Testis (tissue), 3 donors: Measurements from ENCODE around the gene ANKRD33B. TPM values are rescaled to one million over a fixed set of nuclear protein-coding genes. Genes with fewer than 3 reads are reported as not detected.

ENCODE experiments used
- DNase-seq: peaks from one replicate; pipeline ENCODE4 v3.0.0-alpha.2; 2019
- H3K27ac ChIP-seq, 2 donors: fragments of 200-600 bp; sonication (generic); one replicate each; pipeline ENCODE4 v1.5.1; 2019
- H3K27me3 ChIP-seq: fragments of 200-600 bp; sonication (generic); one replicate; pipeline ENCODE4 v1.5.1; 2019
- H3K36me3 ChIP-seq: fragments of 200-600 bp; sonication (generic); one replicate; pipeline ENCODE4 v1.5.1; 2017; ENCODE audit warnings: low read depth; ENCODE audit errors: missing control alignments
- H3K4me1 ChIP-seq: fragments of 200-600 bp; sonication (generic); one replicate; pipeline ENCODE4 v1.5.1; 2019
- H3K4me3 ChIP-seq, 2 donors: fragments of 200-600 bp; sonication (generic); one replicate each; pipeline ENCODE4 v1.5.1; 2017 to 2019
- H3K9me3 ChIP-seq: fragments of 200-600 bp; sonication (generic); one replicate; pipeline ENCODE4 v1.5.1; 2017
- POLR2A ChIP-seq: fragments of 450-650 bp; IDR thresholded peaks from one replicate; pipeline ENCODE4 v1.6.1; 2017; ENCODE audit warnings: antibody characterized with exemption, mild to moderate bottlenecking, moderate library complexity
- WGBS, 2 donors: methylation state at CpG; one replicate each; pipeline ENCODE4 v1.1.5; 2018; 5-methylcytosine and 5-hydroxymethylcytosine counted together
- intact Hi-C: fragments of 100-400 bp; cut with DNase I; formaldehyde crosslinking; loops from one replicate; pipeline ENCODE4 v1.15.1; 2023; ENCODE audit warnings: low total_unique reads
- polyA plus RNA-seq: library from polyadenylated mRNA; stranded (reverse); fragments of 350-450 nt; fragmentation: Illumina TruSeq; extraction: RNeasy Lipid Tissue Mini Kit (QIAGEN cat#74804); gene quantifications from one replicate; pipeline ENCODE4 v1.2.3, GENCODE V29; 2014; ENCODE audit warnings: low read depth, low replicate concordance; ENCODE audit not compliant: insufficient read depth
- total RNA-seq, 2 donors: library from RNA; depleted of rRNA; stranded (reverse); fragments of >200 nt; gene quantifications; one replicate each; pipeline ENCODE4 v1.2.3, GENCODE V29; 2016
- TF ChIP-seq, protein P1 (sequence below), 3 experiments: fragments of 450-650 bp in 2 of 3; fragments of 200-600 bp in 1 of 3; sonication (generic) in 1 of 3; IDR thresholded peaks; one replicate each; pipeline ENCODE4 v1.5.1; 2016 to 2019; ENCODE audit warnings: antibody characterized with exemption in 3 of 3, mild to moderate bottlenecking in 2 of 3, moderate library complexity in 1 of 3

Gene ANKRD33B
- total and polyA plus RNA-seq, 3 donors from 2014 or later, result 3.7 to 5.8 (median 5.6) TPM

- Histone ChIP-seq H3K9me3 (no peaks in the 10 kb centered on the region), H3K4me1 (no peaks in the 10 kb centered on the region), H3K36me3 (no peaks in the 10 kb centered on the region), H3K4me3 (no peak overlapping the region), H3K27ac (no peak overlapping the region), H3K27me3 (no peaks in the 10 kb centered on the region)
- no peak for DNase-seq
- TF ChIP-seq, protein P1, sequence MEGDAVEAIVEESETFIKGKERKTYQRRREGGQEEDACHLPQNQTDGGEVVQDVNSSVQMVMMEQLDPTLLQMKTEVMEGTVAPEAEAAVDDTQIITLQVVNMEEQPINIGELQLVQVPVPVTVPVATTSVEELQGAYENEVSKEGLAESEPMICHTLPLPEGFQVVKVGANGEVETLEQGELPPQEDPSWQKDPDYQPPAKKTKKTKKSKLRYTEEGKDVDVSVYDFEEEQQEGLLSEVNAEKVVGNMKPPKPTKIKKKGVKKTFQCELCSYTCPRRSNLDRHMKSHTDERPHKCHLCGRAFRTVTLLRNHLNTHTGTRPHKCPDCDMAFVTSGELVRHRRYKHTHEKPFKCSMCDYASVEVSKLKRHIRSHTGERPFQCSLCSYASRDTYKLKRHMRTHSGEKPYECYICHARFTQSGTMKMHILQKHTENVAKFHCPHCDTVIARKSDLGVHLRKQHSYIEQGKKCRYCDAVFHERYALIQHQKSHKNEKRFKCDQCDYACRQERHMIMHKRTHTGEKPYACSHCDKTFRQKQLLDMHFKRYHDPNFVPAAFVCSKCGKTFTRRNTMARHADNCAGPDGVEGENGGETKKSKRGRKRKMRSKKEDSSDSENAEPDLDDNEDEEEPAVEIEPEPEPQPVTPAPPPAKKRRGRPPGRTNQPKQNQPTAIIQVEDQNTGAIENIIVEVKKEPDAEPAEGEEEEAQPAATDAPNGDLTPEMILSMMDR (IDR thresholded peaks at IDR 0.05), result no peak
- no peak for TF ChIP-seq POLR2A
- WGBS, 2 donors, result 90 to 92% methylated on average over 16 of the region's 16 CpGs
- intact Hi-C loops, result no loop called here
Observed at GRCh38 chr5:10691826-10692785, 128.2 kb downstream of the ANKRD33B start.

GRCh38 chr5:10695055-10695649 lies 131.3 kb downstream of the ANKRD33B start:
- H3K27me3 ChIP-seq, result no peaks in the 10 kb centered on the region
- intact Hi-C loops, result no loop called here
- no peaks in the 10 kb centered on the region for H3K4me1 ChIP-seq
- no peak overlapping the region for H3K4me3 ChIP-seq
- H3K27ac ChIP-seq, result no peak overlapping the region
- DNase-seq, result peak; percentile 84
- TF ChIP-seq POLR2A, result no peak
- TF ChIP-seq, protein P1 (IDR thresholded peaks at IDR 0.05), result peak in 2 of 3 experiments; percentile 41 to 59
- 25 to 36% methylated on average over 14 of the region's 14 CpGs for whole genome bisulfite sequencing, 2 donors
- H3K9me3 ChIP-seq, result no peaks in the 10 kb centered on the region
- no peaks in the 10 kb centered on the region for H3K36me3 ChIP-seq

DNA sequence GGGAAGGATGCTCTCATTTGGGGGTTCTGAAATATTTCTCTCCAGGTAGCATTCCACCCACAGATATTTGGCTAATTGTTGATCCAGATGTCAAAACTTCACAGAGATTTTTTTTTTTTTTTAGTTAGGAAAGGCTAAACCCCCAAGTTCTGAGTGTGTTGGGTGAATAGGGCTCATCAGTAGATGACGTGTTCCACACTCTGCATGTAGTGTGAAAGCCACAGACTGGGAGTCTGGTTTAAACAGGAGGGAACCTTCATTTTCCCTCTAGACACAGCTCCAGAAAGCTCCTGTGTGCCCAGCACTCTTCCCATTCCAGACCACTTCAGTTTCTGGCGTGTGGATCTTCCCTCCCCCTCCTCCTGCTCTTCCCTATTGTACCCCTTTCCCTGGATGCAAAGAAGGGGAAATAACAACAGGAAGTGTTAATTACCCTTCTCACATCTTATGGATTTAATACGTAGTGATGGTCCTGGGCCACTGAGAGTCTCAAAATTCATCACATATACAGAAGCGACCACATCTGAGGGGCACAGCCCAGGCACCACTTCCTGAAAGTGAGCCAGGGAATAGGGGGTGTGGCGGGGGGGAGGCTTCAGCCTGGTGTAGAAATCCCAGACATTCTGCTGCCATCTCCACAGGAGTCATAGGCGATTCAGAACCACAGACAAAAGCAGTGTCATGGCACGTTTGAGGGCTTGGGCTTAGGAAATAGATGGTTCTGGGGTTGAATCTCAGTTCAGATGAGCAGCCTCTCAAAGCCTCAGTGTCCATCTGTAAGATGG lies 132.1 kb downstream of the ANKRD33B start:
- TF ChIP-seq POLR2A, result no peak
- TF ChIP-seq, protein P1 (IDR thresholded peaks at IDR 0.05), result no peak
- H3K36me3 ChIP-seq, result no peaks in the 10 kb centered on the region
- 79 to 87% methylated on average over 7 of the region's 7 CpGs for WGBS, 2 donors
- no peak overlapping the region for H3K4me3 ChIP-seq
- intact Hi-C loops, result no loop called here
- no peaks in the 10 kb centered on the region for H3K9me3 ChIP-seq
- H3K4me1 ChIP-seq, result no peaks in the 10 kb centered on the region
- no peaks in the 10 kb centered on the region for H3K27me3 ChIP-seq
- no peak for DNase-seq
- no peak overlapping the region for H3K27ac ChIP-seq

DNA sequence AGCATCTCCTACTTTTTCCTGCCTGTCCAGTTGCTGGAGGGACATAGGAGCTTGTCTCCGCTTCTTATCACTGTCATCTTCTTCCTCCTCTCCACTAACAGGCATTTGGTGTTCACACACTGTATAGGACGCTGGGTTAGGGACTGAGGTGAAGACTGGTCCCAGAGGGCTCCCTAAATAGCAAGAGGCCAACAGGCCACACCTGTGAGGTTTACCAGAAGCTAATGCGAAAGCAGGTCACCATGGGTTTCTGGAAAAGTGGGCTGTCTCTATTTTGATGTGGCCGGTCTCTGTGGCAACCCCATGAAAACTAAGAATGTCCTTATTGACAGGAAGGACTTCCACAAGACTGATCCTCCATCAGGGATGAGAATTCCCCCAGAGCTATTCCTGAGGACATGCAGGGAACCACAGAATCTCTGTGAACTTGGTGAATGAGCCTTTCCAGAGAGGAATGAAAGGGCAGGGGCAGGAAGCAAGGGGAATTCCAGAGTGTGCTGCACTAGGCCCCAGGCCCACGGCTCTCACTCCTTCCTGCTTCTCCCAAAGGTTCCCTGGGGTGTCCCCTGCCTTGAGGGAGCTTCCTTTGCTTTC lies 135.5 kb downstream of the ANKRD33B start:
- Histone ChIP-seq H3K36me3 (no peaks in the 10 kb centered on the region), H3K27me3 (no peaks in the 10 kb centered on the region), H3K27ac (no peak overlapping the region), H3K4me1 (no peaks in the 10 kb centered on the region), H3K4me3 (no peak overlapping the region), H3K9me3 (no peaks in the 10 kb centered on the region)
- whole genome bisulfite sequencing, 2 donors, result 87 to 89% methylated on average over 5 of the region's 5 CpGs
- no peak for DNase-seq
- TF ChIP-seq POLR2A, result no peak
- TF ChIP-seq, protein P1 (IDR thresholded peaks at IDR 0.05), result no peak
- intact Hi-C loops, result no loop called here
